PC-9 (cell line): ENCODE data around the gene TBX10. TPM values are rescaled to one million over a fixed set of nuclear protein-coding genes. Genes with fewer than 3 reads are reported as not detected.
A peak's percentile ranks its signal among the peaks of the same experiment; 100 is the strongest.

ENCODE experiments used
- BruUV-seq: library from RNA; stranded (reverse); fragments of 400-500 nt; replicated peaks from 2 replicates; lab custom pipeline; 2021; lab: Mats Ljungman, UMichigan
- CTCF ChIA-PET: fragments of 300-600 bp; sonication (Branson Sonifier 250); formaldehyde crosslinking; loops from one replicate; lab custom pipeline; 2022; ENCODE audit warnings: antibody characterized with exemption; lab: Charles Lee
- POLR2A ChIA-PET: fragments of 300-600 bp; sonication (Branson Sonifier 250); formaldehyde crosslinking; loops from one replicate; lab custom pipeline; 2022; ENCODE audit warnings: antibody characterized with exemption; ENCODE audit not compliant: unreplicated experiment; lab: Charles Lee
- DNase-seq, 2 experiments: peaks; one replicate each; pipeline versions ENCODE4 v3.0.0 to v3.0.0-alpha.2; 2015 to 2022; ENCODE audit warnings: mixed read lengths in 1 of 2
- H2AFZ ChIP-seq: fragments of 200-600 bp; sonication (generic); 2 replicates; pipeline ENCODE4 v1.8.1; 2017; ENCODE audit warnings: antibody characterized with exemption
- H3F3A ChIP-seq: fragments of 200-600 bp; sonication (generic); 2 replicates; pipeline ENCODE4 v1.8.1; 2017; ENCODE audit warnings: antibody characterized with exemption, mild to moderate bottlenecking, low read depth; ENCODE audit not compliant: insufficient read depth
- H3K27ac ChIP-seq: fragments of 200-600 bp; sonication (generic); 2 replicates; pipeline ENCODE4 v1.6.1; 2016; ENCODE audit warnings: mixed run types
- H3K27me3 ChIP-seq: fragments of 200-600 bp; sonication (generic); 2 replicates; pipeline ENCODE4 v1.6.1; 2016; ENCODE audit warnings: low read depth, mixed run types; ENCODE audit not compliant: insufficient read depth
- H3K36me3 ChIP-seq: fragments of 200-600 bp; sonication (generic); 2 replicates; pipeline ENCODE4 v1.6.1; 2016; ENCODE audit warnings: low read depth, mixed run types
- H3K4me1 ChIP-seq: fragments of 200-600 bp; sonication (generic); replicated peaks from 2 replicates; pipeline ENCODE4 v1.6.1; 2016; ENCODE audit warnings: mixed run types; ENCODE audit not compliant: insufficient read depth
- H3K4me2 ChIP-seq: fragments of 200-600 bp; sonication (generic); 2 replicates; pipeline ENCODE4 v1.6.1; 2017; ENCODE audit warnings: mixed run types
- H3K4me3 ChIP-seq: fragments of 200-600 bp; sonication (generic); 2 replicates; pipeline ENCODE4 v1.6.1; 2016; ENCODE audit warnings: mixed run types
- H3K79me2 ChIP-seq: fragments of 200-600 bp; sonication (generic); 2 replicates; pipeline ENCODE4 v1.6.1; 2017; ENCODE audit warnings: low read depth, mixed run types
- H3K9me2 ChIP-seq: fragments of 200-600 bp; sonication (generic); 2 replicates; pipeline ENCODE4 v1.8.1; 2017; ENCODE audit warnings: mild to moderate bottlenecking; ENCODE audit not compliant: insufficient read depth
- H3K9me3 ChIP-seq: fragments of 200-600 bp; sonication (generic); 2 replicates; pipeline ENCODE4 v1.8.1; 2016; ENCODE audit warnings: low read depth; ENCODE audit not compliant: insufficient read depth
- H4K20me1 ChIP-seq: fragments of 200-600 bp; sonication (generic); 2 replicates; pipeline ENCODE4 v1.8.1; 2017; ENCODE audit not compliant: insufficient read depth
- CTCF ChIP-seq: fragments of 200-600 bp; sonication (generic); conservative IDR thresholded peaks from 2 replicates; pipeline ENCODE4 v1.6.1; 2017; ENCODE audit warnings: mixed run types, antibody characterized with exemption, mild to moderate bottlenecking, moderate library complexity
- EZH2 ChIP-seq: fragments of 200-600 bp; sonication (generic); IDR thresholded peaks from 2 replicates; pipeline ENCODE4 v1.8.0; 2017; ENCODE audit warnings: antibody characterized with exemption, low read depth
- intact Hi-C: fragments of 100-400 bp; cut with micrococcal nuclease; formaldehyde crosslinking; loops from one replicate; pipeline ENCODE4 v1.10.0; 2022; ENCODE audit not compliant: unreplicated experiment
- total RNA-seq: library from RNA; stranded (reverse); gene quantifications from 2 replicates; pipeline ENCODE4 v1.2.3, GENCODE V29; 2021

The TBX10 gene
- total RNA-seq, 1 experiment from 2014 or later = not detected

DNA sequence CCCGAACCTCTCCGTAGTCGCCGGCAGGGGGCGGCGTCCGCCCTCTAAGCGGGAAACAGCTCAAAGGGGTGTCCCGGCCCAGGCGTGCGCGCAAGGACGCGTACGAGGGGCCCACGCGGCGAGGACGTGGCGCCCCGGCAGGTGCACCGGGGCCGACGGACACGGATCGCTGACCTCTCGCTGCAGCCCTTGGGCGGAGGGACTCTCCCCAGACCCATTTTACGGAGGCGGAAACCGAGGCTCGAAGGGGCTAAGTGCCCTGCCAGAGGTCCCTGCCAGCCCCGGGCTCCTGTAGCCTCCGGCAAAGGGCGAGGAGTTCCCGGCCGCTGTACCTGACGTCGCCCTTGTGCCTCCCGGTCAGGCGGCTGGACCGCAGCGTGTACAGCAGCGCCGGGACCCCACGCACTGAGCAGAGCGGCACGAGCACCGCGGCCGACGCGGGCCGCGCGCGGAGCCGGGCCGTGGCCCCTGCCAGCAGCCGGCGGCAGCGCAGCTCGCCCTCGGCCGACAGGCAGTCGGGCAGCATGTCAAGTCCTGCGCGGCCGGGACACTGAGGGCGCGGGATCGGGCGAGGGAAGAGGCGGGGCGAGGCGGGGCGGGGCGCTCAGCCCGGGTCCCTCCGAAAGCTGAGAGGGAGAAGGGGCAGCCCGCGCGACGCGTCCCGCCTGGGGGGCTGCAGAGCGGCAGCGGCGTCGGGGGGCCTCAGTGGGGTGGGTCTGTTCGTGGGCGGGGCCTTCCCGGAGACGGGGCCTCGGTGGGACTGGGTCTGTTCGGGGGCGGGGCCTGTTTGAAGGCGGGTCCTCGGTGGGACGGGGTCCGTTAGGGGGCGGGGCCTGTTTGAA lies 10.0 kb downstream of the TBX10 start, which contains the start of gene NUDT8:
Gene NUDT8, minus strand, starts transcription at position 552 of the 842 bp plus-strand sequence. Its CDS starts 26 bp downstream, at position 526.
- TF ChIP-seq CTCF (peak; percentile 96), EZH2 (no peak)
- Histone ChIP-seq H3K27ac (peak within 1 kb of the TSS; percentile 50), H3F3A (peaks cover 3% of the 10 kb centered on the region; the same call in 1 of the 2 replicates), H3K9me2 (no peaks in the 10 kb centered on the region), H2AFZ (peak within 1 kb of the TSS; percentile 96), H3K79me2 (no peaks in the 10 kb centered on the region), H3K4me2 (peak within 1 kb of the TSS; percentile 92), H3K4me3 (peak within 1 kb of the TSS; percentile 87), H3K36me3 (no peaks in the 10 kb centered on the region), H3K4me1 (peaks cover 8% of the 10 kb centered on the region), H3K27me3 (no peaks in the 10 kb centered on the region), H4K20me1 (no peaks in the 10 kb centered on the region), H3K9me3 (no peaks in the 10 kb centered on the region)
- ChIA-PET POLR2A (interaction anchor here (0.6 to 1.0 kb wide), 5 partner anchors 15 to 391 kb away, joined by 3 to 9 read pairs (median 6); no protein-coding TSS in a partner anchor), CTCF (interaction anchor here (0.5 to 1.7 kb wide), 12 partner anchors 16 to 1298 kb away, joined by 3 to 8 read pairs (median 3); partner anchors contain the start of gene TBC1D10C)
- no TSS peak for BruUV-seq
- DNase-seq = peak; percentile 70 to 80
- intact Hi-C loops = loop anchor here (2.0 kb wide), 1 partner anchor 47 kb away; the partner anchor contains the start of gene GSTP1

GRCh38 chr11:67628710-67629385 lies 10.7 kb downstream of the TBX10 start:
- Histone ChIP-seq H3K27ac (no peak overlapping the region), H3K4me2 (peak overlapping the region; percentile 92), H3K27me3 (no peaks in the 10 kb centered on the region), H3K9me3 (no peaks in the 10 kb centered on the region), H2AFZ (peak overlapping the region; percentile 83), H4K20me1 (no peaks in the 10 kb centered on the region), H3K79me2 (no peaks in the 10 kb centered on the region), H3K36me3 (no peaks in the 10 kb centered on the region), H3K4me3 (peak overlapping the region; percentile 73), H3F3A (peaks cover 3% of the 10 kb centered on the region; the same call in 1 of the 2 replicates), H3K4me1 (peaks cover 8% of the 10 kb centered on the region), H3K9me2 (no peaks in the 10 kb centered on the region)
- ChIA-PET CTCF (interaction anchor here (0.5 to 1.7 kb wide), 8 partner anchors 47 to 735 kb away, joined by 3 to 6 read pairs (median 3); partner anchors contain the start of gene TBC1D10C), POLR2A (interaction anchor here (0.6 to 0.7 kb wide), 2 partner anchors 23 to 177 kb away, joined by 3 to 6 read pairs; no protein-coding TSS in a partner anchor)
- intact Hi-C loops = no loop called here
- BruUV-seq = TSS peak; percentile 29
- no peak for DNase-seq
- no peak for TF ChIP-seq CTCF
- TF ChIP-seq EZH2 = no peak
